ENCODE results near the gene RRP1.

Gene RRP1

GRCh38 chr21:43758811-43759210, 30.6 kb upstream of the RRP1 start:
- no peak for DNase-seq (ENCODE audit: low read depth)

- no peak for DNase-seq (ENCODE audit: low read depth)
These were observed 29.7 kb upstream of the RRP1 start for GRCh38 chr21:43759651-43760050.

DNA sequence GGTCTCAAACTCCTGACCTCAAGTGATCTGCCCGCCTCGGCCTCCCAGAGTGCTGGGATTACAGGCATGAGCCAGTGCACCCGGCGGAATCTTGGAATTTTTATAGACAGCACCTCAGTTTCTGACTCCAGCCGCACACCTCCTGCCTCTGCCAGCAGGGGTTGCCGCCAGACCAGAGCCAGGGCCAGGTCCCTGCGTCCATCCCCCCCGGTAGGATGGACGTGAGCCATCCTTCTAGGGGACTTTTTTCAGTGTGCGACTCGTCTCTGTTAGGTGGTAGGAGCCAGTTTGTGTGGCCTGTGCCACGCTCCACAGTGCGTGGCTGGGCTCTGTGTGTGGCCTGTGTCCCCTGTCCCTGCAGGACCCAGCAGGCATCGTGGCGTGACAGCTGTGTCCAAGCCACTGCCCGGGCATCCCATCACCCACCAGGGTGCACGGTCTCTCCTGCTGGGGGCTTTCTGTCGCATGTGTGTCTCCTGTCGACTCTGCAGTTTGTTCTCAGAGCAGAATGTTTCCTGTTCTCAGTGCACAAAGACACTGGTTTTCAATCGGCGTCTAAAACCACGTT, 28.9 kb upstream of the RRP1 start:
- DNase-seq (ENCODE audit: low read depth) = no peak

GRCh38 chr21:43761886-43762285, 27.5 kb upstream of the RRP1 start:
- no peak for DNase-seq (ENCODE audit: low read depth)

GRCh38 chr21:43762303-43763128, 26.9 kb upstream of the RRP1 start:
- DNase-seq (ENCODE audit: low read depth) = no peak

GRCh38 chr21:43763901-43764523, 25.4 kb upstream of the RRP1 start:
- DNase-seq (ENCODE audit: low read depth) = no peak

GRCh38 chr21:43764576-43765495, 24.5 kb upstream of the RRP1 start:
- no peak for DNase-seq (ENCODE audit: low read depth)

DNA sequence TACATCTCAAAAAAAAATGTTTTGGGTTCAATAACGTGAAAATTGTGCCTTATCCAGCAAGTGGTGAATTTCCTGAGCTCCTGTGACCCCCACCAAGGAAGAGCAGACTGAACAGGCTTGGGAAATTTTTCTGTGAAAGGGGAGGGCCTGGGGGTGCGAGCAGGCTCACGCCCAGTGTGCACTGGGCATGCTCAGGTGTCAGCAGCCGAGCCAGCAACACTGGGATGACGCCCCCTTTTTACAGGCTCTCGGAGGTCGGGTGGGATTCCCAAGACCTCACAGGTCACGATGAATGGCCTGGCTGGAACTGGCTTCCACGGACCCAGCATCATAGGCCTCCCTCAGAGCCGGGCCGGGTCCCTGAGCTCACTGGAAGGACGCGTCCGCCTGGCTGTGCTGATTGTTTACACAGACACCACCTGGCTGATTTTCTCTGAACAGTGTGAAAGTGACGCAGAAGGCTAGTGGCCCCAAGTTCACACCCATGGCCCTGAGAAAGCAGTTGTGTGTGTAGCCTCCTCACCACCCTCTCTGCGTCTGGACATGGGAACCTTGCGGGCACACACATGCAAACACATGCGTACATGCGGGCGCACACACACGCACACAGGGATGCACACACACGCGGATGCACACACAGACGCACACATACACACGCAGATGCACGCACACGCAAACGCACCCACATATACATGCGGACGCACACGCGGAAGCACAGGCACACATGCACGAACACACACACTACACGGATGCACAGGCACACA, 22.5 kb upstream of the RRP1 start:
- DNase-seq (ENCODE audit: low read depth) = no peak

DNA sequence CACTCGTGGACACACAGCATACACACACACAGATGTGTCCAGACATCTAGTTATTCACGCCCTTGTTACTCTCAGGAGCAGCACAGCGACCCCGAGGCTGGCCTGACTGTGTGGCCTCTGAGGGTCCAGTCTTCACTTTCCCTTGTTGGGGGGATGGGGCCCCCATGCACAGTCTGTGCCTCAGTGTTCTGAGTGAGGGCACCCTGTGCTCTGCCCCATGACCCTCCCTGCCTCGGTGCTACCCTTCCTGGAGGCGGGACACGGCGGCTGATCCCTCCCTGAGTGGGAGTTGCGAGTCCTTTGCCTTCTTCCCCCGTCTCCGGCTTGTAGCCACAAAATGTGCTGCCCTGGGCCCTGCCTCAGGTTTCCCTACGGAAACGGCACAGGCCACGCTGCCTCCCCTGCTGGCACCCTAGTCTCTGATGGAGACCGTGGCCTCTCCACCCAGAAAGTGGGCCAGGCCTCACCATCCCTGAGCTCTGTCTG, 21.8 kb upstream of the RRP1 start:
- no peak for DNase-seq (ENCODE audit: low read depth)

- no peak for DNase-seq (ENCODE audit: low read depth)
These were observed 21.2 kb upstream of the RRP1 start for GRCh38 chr21:43767984-43768867.

DNA sequence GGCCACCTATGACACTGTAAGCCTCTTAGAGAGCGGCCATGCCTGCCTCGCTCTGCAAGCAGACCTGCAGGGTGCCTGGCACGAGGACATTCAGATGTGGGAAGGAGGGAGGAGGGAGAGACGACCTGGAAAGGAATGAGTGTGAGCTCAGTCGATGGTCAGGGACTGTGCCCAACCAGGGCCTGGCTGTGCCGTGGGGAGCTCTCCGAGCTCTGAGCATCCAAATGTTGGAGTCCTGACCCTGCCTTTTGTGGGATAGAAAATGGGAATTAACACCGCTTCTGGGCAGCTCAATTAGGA, 20.6 kb upstream of the RRP1 start:
- DNase-seq (ENCODE audit: low read depth) = no peak

GRCh38 chr21:43769325-43769958, 19.9 kb upstream of the RRP1 start:
- no peak for DNase-seq (ENCODE audit: low read depth)

DNA sequence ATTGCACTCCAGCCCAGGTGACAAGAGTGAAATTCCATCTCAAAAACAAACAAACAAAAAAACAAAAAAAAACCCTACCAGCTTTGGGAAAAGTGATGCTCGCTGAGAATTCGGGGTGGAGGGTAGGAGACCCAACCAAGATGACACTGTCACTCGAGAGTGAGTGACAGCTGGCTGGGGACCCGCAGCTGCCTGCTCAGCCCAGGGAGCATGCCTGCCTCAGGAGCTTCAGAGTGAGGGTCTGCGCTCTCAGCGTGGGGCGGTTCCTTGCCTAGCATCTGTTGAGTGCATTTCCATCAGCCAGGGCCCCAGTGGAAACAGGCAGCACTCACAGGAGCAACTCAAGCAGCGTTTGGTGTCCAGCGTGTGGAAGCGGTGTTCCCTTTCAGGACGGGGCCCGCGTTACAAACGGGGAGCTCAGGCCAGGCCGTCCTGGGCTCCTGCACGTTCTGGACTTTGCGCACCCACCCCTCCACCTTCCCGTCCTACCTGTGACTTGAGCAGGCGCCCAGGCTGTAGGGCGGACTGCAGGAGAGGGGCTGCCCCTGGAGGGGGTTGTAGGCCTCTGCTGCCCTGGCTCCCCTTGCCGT, 19.2 kb upstream of the RRP1 start:
- DNase-seq (ENCODE audit: low read depth) = no peak

- no peak for DNase-seq (ENCODE audit: low read depth)
These were observed 18.1 kb upstream of the RRP1 start for GRCh38 chr21:43771199-43771675.

DNA sequence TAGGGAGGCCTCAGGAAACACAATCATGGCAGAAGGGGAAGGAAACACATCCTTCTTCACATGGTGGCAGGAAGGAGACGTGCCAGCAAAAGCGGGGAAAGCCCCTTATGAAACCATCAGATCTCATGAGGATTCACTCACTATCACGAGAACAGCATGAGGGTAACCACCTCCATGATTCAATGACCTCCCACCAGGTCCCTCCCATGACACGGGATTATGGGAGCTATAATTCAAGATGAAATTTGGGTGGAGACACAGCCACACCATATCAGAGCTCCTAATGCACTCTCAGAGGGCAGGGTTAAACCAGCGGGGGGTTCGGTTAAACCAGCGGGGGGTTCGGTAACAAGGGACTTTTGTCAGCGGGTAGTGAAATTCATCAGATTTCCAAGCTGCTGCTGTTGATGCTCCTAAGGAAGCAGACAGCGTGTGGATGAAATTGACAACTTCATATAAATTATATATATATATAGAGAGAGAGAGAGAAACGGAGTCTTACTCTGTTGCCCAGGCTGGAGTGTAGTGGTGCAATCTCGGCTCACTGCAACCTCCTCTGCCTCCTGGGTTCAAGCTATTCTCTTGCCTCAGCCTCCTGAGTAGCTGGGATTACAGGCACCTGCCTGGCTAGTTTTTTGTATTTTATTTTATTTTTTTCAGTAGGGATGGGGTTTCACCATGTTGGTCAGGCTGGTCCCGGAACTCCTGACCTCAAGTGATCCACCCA, 17.5 kb upstream of the RRP1 start:
- no peak for DNase-seq (ENCODE audit: low read depth)

DNA sequence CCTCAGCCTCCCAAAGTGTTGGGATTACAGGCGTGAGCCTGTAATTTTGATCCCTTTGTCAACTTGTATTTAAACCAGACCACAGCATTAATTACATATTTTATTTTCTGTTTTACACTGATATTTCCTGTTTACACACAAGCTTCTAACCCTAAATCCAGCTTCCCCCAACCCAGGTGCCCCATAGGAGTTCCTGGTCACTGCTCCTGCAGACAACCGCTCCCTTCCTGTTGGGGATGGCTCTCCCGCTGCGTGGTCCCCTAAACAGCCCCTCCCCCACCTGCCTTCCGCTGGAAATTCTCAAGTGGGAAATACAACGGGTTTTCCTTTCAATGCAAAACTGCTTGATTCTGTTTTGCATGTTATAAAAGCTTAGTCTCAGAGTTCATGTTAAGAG, 17.0 kb upstream of the RRP1 start:
- DNase-seq (ENCODE audit: low read depth) = no peak

- DNase-seq (ENCODE audit: low read depth) = no peak
These were observed 15.2 kb upstream of the RRP1 start for GRCh38 chr21:43774163-43774562.

DNA sequence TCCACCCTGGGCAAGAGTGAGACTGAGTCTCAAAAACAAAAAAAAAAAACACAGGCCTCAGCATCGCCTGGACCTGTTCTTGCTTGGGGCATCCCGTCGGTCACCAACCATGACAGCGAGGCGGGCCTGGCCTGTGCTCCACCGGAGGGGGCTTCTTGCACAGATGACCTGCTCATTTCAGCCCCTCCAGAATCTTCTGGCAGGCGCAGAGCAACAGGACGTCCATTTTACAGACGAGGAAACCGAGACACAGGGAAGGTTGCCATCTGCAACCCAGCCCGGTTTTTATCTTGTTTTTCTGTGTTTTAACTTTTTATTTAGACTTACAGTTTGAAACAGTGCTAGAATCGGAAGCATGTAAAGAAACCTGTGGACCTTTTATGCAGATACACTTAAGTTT, 14.2 kb upstream of the RRP1 start:
- DNase-seq (ENCODE audit: low read depth) = no peak
